Measurements from ENCODE around the gene SAXO2.

DNA sequence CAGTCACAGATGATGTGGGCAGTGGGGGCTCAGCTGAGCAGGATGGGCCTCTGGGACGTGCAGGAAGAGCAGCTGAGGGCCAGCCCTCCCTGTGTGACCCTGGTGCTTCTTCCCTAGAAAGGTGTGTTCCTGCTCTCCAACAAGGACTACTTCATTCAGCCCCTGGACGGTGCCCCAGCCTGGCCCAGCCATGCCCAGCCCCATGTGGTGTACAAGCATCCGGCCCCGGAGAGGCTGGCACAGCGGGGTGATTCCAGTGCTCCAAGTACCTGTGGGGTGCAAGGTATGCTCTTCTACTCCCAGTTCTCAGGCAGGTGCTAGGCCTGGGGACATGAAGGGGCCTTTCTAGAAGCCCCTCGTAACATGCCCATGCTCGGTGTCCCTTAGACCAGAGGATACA lies 38.3 kb downstream of the SAXO2 start:
- TF ChIP-seq CTCF (IDR thresholded peaks at IDR 0.05) (no peak), POLR2A (IDR thresholded peaks at IDR 0.05) (no peak)
